Fibroblast of the conjunctiva (primary cell): Measurements from ENCODE around the gene MAML1.
"Not testable (repeated sequence)": the region's sequence is repeated elsewhere in the genome, so short reads cannot be mapped to it uniquely, and the experiment has no call there.

ENCODE experiments used
- DNase-seq: peaks from one replicate; pipeline ENCODE4 v3.0.0-alpha.2; 2010; ENCODE audit warnings: low read depth

Gene MAML1

DNA sequence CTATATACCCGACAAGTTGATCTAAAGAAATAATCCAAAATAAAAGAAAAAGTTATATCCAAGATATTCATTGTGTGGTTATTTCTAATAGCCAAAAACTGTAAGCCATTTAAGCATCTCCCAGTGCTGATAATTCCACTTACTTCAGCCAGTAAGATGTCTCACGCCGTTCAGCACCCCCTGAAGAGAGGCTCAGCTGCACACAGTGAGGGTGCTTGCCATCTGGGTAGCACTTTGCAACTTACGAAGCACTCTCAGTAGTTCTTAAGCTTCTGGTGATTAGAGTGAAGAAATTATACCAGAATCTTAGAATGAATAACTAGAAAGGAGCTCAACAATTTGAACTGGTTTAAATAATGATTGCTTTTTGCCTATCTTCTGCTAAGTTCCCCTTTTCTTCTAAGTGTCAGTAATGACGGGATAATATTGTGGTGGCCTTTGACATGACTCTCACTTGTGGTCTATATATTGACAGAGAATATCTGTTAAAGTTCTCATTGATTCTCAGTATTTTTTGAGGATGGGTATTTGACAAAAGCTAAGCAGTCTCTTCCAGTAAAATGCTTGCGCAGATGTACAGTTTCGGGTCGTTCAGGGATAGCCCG is 35.0 kb downstream of the MAML1 start:
- no peak for DNase-seq

GRCh38 chr5:179768326-179769085 is 35.9 kb downstream of the MAML1 start:
- no peak for DNase-seq

- no peak for DNase-seq
These were observed 36.6 kb downstream of the MAML1 start for GRCh38 chr5:179769271-179769670.

GRCh38 chr5:179769796-179770195 is 37.2 kb downstream of the MAML1 start:
- no peak for DNase-seq

DNA sequence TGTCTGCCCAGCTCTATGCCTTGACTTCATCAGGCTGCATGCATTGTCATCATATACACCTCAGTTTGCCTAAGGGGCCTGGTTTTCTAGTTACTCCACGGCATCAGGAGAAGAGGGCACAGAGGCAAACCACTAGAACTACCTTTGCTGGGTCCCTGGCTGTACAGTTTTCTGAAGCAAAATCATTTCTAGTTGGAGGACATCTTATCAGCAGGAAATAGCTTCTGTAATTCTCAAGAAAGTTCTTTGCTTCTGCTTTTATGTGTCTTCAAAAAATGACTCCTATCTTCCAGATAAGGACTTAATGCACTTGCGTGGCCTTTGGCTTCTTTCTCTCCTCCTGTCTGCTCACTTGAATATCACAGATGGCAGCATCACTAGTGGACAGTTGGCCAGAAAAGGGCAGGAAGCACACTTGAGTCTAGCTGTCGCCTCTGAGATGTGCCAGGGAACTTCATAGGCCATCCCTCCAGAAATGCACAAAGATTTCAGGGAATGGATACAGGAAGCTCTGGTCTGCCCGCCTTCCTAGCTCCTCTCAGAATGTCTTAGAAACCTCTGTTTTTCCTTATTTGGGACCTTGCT is 38.8 kb downstream of the MAML1 start:
- DNase-seq: no peak

GRCh38 chr5:179772351-179772750 is 39.7 kb downstream of the MAML1 start:
- no peak for DNase-seq

DNA sequence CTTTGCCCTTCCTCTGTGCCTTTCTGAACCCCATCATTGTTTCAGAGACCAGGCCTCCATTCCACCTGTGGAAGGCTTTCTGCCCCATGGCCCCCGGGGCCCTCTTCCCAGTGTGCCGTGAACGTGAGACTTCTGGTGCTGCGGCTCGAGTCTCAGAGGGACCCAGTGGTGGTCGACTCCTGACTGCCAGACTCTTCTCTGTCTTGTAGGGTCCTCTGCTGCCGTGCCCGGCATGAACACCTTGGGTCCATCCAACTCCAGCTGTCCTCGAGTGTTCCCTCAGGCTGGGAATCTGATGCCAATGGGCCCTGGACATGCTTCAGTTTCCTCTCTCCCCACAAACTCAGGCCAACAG is 41.0 kb downstream of the MAML1 start:
- DNase-seq: no peak

- no peak for DNase-seq
These were observed 41.8 kb downstream of the MAML1 start for GRCh38 chr5:179774442-179774841.

DNA sequence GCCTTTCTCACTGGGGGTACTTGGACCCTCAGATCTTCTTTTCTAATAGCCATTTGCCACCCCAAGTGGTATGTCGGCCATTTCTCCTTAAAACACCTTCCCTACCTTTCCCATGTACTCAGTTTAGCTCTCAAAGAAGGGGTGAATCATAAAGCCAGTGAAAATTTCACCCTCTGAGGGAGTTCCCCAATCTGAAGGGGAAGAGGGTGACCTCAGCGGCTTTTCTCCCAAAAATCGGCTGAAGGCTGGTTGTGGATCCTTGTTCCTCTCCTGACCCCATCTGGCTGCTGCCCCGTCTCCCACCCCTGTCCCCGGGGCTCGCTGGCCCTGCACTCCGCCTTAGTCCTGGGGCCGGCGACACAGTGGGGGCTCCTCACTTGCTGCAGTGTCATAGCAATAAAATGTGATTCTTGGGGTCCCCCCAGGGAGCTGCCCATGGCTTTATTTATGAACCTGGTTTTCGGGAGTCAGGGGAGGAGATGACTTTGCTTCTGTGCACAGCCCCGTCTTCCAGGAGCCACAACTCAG is 43.9 kb downstream of the MAML1 start:
- DNase-seq: no peak

DNA sequence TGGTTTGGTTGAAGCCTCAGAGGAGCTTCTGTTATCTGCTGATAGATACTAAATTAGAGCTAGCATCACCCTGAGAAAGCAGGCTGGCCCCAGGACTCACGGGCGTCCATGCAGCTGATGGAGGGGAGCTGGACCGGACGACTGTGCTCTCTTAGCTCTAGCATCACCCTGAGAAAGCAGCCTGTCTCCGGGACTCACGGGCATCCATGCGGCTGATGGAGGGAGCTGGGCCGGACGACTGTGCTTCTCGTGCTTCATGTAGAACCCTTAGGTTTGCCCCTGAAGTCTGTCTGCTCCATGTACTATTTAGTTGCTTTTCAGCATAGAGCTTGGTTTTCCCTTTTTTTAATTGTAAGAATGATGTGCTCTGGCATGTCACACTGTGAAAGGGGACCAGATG is 44.8 kb downstream of the MAML1 start:
- DNase-seq: no peak

- DNase-seq: no peak
These were observed 45.3 kb downstream of the MAML1 start for GRCh38 chr5:179777909-179778308.

DNA sequence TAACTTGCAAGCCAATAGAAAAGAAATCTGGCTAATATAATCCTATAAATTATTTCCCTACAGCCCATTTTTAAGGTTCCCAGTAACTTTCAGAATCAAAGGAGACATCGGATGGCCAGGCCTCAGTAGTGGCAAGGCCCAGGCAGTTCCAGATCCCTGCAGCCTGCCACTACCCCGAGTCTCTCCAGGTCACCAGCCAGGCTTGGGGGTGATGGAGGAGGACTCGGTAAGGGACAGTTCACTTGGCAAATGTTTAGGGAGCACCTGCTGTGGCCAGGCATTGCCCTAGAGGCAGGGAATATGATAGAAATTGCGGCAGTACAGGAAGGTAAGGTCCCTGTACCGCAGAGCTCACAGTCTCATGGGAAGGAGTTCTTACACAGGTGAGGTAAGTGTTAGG is 46.0 kb downstream of the MAML1 start:
- DNase-seq: no peak

DNA sequence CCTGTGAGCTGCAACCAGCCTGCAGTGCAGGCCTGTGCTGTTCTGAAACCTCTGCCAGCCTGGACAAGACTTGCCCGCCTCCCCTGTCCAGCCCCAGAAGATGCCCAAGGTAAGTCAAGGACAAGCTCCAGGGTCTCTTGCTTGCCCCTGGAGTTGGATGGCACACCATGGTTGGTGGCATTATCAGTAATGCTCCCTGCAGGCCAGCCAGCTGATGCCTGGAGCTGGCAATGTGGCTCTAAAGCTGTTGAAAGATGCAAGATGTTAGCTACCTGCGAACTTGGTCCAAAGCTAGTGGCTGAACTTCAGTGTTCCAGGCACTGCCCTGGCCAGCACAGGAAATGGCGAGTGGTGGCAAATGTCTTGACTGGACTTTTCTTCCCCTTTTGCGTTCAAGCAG is 47.2 kb downstream of the MAML1 start:
- DNase-seq: no peak

- DNase-seq: no peak
These were observed 47.7 kb downstream of the MAML1 start for GRCh38 chr5:179780362-179780761.

- no peak for DNase-seq
These were observed 49.2 kb downstream of the MAML1 start for GRCh38 chr5:179781846-179782245.

GRCh38 chr5:179783128-179783527 is 50.5 kb downstream of the MAML1 start:
- DNase-seq: no peak

DNA sequence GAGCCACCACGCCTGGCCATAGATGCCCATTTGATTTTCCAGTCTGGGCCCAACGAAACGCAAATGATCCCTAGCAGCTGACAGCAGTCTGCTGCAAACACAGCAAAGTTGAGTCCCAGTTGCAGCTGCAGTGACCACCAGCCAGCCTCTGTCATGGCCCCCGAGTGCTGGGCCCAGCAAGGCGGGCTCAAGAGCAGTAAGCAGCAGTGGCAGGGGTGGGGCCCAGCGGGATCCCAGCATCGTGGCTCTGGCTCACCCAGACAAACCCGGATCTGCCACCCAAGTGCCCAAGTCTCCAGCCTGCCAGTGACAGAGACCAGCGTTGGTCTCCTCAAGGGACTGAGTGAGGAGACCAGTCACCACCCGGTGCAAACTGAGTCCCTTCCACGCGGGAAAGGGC is 54.2 kb downstream of the MAML1 start:
- DNase-seq: no peak

DNA sequence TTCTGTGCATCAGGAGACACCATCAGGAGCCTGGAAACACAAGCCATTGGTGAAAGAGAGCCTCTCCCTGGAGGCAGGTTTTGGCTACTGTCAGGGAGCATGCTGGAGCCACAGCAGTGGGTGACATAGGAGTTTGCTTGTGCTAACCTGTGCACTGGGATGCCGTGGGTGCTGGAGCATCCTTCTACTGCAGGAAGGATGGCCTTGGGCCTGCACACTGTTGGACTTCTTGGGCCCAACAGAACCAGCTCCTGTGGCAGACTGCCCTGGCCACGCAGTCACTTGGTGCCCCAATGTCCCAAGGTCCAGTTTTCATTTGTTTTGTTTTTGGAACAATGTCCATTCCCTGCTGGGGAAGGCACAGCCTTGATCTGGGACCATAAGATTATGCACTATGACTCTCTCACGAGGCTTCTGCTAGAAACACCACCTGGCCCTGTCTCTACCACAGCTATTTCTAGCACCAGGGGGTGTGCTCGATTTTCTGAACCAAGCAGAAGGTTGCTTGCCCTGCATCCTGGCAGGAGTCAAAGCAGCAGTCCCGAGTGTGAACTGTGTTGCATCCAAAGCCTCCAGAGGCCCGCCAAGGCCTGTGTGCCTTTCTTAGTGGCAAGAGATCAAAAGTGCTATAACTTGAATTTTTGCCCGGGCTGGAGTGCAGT is 55.7 kb downstream of the MAML1 start:
- DNase-seq: no peak

- not testable (repeated sequence) for DNase-seq
These were observed 56.7 kb downstream of the MAML1 start for GRCh38 chr5:179789278-179789677.

DNA sequence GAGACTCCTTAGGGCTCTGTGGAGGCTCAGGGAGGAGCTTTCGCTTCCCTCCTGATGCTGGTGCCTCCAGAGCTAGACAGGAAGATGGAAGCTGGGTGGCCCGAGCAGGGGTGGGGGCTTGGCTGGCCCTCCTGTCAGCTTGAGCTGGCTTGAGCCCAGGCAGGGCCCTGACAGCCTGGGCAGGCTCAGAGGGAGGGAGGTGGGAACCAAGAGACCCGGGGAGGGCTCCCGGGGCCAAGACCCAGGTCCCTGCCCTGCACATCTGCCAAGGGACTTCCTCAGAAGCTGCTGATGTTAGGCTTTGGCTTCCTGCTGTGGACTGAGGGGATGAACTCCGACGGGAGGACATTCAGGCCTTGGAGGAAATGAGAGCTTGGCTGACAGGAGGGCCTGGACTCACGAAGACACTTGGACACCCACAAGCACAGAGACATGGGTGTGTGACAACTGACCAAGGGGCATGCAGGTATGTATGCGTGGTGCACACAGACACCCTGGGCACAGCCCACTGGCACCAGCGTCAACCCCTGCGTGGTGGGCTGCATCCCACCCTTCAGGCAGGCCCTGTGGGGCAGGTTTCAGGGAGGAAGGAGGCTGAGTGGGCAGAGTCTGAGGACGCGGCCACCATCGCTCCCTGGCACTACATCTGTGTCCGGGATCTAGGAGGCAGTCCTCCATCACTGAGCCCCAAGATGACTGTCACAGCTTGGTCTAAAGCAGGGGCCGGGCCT is 59.4 kb downstream of the MAML1 start:
- DNase-seq: no peak

DNA sequence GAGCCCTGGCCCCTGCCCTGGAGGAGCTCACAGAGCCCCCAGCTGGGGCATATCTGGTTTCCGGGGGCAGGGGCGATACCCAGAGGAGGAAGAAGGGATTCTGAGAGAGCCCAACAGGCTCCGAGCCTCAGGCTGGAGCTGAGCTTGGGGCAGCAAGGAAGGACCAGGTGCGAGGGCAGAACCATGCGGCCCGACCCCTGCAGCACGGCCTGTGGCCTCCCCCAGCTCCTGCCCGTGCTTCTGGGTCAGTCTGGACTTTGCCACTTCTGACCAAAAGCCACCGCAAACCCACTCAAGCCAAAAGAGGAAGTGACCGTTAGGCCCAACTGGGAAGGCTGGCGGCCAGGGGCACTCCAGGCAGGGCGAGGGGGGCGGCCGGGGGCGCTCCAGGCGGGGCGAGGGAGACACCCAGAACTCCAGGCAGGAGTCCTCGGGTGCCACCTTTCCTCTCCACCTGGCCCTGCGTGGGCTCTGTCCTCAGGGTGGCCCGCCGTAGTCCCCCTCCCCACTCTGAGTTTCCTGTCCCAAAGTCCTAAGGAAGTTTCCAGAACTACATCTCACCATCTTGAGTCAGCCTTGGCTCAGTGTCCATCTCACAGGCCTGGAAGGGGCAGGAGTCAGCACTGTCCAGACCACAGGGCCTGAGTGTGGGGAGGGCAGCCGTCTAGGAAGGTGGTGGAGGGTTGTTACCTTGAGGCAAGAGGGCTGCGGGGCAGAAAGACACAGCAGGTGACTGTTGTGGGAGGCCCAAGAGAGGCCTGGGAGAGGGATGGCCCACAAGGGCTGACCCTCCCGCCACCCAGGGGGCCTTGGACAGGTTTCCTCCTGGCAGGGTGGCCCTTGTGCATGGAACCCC is 60.2 kb downstream of the MAML1 start:
- DNase-seq: no peak
